Measurements from ENCODE around the gene SWSAP1. TPM values are rescaled to one million over a fixed set of nuclear protein-coding genes. Genes with fewer than 3 reads are reported as not detected.

SWSAP1 gene
- total RNA-seq, 1 experiment from 2014 or later, result 3.0 TPM

DNA sequence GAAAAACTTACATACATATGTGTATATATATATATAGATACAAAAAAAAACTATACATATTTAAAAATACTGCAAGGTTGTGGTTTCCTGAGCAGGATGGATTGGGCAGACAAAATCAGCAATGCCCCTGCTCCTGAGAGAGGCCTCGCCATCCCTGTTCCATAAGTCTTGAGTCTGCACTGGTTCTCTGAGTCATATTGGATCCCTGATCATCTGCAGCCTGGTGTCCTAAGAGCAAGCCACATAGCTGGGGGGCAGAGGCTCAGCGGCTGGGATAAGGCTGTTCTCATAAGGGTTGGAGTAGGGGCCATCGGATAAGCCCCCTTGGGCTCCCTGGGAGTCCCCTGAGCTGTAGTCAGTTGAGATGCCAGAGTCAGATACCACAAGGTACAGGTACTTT, 3.3 kb downstream of the SWSAP1 start:
- ATAC-seq, result no peak
- CTCF ChIA-PET, result interaction anchor here (0.6 to 4.6 kb wide), 7 partner anchors 26 to 104 kb away, joined by 3 to 59 read pairs (median 4); partner anchors contain the start of genes CCDC159, ELAVL3, PRKCSH and TMEM205
- H3K27me3 Mint-ChIP-seq (ENCODE audit: low read depth), result peaks cover 3% of the 10 kb centered on the region; the same call in 1 of the 2 replicates
- no peak for TF ChIP-seq TEAD1 (CRISPR knock-in tag; IDR thresholded peaks at IDR 0.05)
- TF ChIP-seq, protein P1, sequence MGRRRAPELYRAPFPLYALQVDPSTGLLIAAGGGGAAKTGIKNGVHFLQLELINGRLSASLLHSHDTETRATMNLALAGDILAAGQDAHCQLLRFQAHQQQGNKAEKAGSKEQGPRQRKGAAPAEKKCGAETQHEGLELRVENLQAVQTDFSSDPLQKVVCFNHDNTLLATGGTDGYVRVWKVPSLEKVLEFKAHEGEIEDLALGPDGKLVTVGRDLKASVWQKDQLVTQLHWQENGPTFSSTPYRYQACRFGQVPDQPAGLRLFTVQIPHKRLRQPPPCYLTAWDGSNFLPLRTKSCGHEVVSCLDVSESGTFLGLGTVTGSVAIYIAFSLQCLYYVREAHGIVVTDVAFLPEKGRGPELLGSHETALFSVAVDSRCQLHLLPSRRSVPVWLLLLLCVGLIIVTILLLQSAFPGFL (CRISPR knock-in tag; IDR thresholded peaks at IDR 0.05; ENCODE audit: borderline replicate concordance), result no peak
- TF ChIP-seq ZNF121 (CRISPR knock-in tag; IDR thresholded peaks at IDR 0.05), result no peak
- TF ChIP-seq ZNF396 (CRISPR knock-in tag; IDR thresholded peaks at IDR 0.05; ENCODE audit: borderline replicate concordance), result no peak
- TF ChIP-seq, protein P2, sequence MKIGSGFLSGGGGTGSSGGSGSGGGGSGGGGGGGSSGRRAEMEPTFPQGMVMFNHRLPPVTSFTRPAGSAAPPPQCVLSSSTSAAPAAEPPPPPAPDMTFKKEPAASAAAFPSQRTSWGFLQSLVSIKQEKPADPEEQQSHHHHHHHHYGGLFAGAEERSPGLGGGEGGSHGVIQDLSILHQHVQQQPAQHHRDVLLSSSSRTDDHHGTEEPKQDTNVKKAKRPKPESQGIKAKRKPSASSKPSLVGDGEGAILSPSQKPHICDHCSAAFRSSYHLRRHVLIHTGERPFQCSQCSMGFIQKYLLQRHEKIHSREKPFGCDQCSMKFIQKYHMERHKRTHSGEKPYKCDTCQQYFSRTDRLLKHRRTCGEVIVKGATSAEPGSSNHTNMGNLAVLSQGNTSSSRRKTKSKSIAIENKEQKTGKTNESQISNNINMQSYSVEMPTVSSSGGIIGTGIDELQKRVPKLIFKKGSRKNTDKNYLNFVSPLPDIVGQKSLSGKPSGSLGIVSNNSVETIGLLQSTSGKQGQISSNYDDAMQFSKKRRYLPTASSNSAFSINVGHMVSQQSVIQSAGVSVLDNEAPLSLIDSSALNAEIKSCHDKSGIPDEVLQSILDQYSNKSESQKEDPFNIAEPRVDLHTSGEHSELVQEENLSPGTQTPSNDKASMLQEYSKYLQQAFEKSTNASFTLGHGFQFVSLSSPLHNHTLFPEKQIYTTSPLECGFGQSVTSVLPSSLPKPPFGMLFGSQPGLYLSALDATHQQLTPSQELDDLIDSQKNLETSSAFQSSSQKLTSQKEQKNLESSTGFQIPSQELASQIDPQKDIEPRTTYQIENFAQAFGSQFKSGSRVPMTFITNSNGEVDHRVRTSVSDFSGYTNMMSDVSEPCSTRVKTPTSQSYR (CRISPR knock-in tag; IDR thresholded peaks at IDR 0.05), result no peak
- TF ChIP-seq, protein P3, sequence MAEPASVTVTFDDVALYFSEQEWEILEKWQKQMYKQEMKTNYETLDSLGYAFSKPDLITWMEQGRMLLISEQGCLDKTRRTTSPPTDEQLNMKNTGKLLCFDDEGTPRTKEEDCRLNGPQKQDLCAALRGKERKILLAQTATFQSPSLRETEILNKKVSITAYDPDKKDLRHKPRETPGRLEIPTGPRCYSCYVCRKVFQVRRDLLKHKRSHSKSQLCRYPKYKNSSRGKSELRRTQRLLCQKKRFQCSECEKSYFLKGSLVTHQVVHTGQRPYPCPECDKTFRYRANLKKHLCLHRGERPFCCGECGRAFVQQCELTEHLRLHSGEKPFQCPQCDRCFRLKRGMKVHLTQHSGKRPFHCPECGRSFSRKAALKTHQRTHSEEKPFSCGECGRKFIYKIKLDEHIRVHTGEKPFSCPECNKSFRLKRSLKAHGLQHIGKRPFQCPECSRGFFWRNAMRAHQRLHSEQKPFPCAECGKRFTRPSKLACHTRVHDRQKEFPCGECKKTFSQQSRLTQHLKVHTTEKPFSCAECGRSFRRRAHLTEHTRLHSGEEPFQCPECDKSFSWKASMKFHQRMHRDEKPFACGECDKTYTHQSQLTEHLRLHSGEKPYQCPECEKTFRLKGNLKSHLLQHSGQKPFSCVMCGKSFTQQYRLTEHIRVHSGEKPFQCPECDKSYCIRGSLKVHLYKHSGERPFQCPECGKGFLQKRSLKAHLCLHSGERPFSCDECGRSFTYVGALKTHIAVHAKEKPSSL (CRISPR knock-in tag; conservative IDR thresholded peaks at IDR 0.05), result no peak
- TF ChIP-seq, protein P4, sequence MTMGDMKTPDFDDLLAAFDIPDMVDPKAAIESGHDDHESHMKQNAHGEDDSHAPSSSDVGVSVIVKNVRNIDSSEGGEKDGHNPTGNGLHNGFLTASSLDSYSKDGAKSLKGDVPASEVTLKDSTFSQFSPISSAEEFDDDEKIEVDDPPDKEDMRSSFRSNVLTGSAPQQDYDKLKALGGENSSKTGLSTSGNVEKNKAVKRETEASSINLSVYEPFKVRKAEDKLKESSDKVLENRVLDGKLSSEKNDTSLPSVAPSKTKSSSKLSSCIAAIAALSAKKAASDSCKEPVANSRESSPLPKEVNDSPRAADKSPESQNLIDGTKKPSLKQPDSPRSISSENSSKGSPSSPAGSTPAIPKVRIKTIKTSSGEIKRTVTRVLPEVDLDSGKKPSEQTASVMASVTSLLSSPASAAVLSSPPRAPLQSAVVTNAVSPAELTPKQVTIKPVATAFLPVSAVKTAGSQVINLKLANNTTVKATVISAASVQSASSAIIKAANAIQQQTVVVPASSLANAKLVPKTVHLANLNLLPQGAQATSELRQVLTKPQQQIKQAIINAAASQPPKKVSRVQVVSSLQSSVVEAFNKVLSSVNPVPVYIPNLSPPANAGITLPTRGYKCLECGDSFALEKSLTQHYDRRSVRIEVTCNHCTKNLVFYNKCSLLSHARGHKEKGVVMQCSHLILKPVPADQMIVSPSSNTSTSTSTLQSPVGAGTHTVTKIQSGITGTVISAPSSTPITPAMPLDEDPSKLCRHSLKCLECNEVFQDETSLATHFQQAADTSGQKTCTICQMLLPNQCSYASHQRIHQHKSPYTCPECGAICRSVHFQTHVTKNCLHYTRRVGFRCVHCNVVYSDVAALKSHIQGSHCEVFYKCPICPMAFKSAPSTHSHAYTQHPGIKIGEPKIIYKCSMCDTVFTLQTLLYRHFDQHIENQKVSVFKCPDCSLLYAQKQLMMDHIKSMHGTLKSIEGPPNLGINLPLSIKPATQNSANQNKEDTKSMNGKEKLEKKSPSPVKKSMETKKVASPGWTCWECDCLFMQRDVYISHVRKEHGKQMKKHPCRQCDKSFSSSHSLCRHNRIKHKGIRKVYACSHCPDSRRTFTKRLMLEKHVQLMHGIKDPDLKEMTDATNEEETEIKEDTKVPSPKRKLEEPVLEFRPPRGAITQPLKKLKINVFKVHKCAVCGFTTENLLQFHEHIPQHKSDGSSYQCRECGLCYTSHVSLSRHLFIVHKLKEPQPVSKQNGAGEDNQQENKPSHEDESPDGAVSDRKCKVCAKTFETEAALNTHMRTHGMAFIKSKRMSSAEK (CRISPR knock-in tag; IDR thresholded peaks at IDR 0.05; ENCODE audit: borderline replicate concordance), result no peak
- TF ChIP-seq, protein P5, sequence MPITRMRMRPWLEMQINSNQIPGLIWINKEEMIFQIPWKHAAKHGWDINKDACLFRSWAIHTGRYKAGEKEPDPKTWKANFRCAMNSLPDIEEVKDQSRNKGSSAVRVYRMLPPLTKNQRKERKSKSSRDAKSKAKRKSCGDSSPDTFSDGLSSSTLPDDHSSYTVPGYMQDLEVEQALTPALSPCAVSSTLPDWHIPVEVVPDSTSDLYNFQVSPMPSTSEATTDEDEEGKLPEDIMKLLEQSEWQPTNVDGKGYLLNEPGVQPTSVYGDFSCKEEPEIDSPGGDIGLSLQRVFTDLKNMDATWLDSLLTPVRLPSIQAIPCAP (CRISPR knock-in tag; IDR thresholded peaks at IDR 0.05), result no peak
- no peak for TF ChIP-seq EMX1 (CRISPR knock-in tag; IDR thresholded peaks at IDR 0.05)
- no peak for TF ChIP-seq FOXK1 (CRISPR knock-in tag; IDR thresholded peaks at IDR 0.05)
- no peak for TF ChIP-seq NFE2L1 (CRISPR knock-in tag; IDR thresholded peaks at IDR 0.05)
- TF ChIP-seq, protein P6, sequence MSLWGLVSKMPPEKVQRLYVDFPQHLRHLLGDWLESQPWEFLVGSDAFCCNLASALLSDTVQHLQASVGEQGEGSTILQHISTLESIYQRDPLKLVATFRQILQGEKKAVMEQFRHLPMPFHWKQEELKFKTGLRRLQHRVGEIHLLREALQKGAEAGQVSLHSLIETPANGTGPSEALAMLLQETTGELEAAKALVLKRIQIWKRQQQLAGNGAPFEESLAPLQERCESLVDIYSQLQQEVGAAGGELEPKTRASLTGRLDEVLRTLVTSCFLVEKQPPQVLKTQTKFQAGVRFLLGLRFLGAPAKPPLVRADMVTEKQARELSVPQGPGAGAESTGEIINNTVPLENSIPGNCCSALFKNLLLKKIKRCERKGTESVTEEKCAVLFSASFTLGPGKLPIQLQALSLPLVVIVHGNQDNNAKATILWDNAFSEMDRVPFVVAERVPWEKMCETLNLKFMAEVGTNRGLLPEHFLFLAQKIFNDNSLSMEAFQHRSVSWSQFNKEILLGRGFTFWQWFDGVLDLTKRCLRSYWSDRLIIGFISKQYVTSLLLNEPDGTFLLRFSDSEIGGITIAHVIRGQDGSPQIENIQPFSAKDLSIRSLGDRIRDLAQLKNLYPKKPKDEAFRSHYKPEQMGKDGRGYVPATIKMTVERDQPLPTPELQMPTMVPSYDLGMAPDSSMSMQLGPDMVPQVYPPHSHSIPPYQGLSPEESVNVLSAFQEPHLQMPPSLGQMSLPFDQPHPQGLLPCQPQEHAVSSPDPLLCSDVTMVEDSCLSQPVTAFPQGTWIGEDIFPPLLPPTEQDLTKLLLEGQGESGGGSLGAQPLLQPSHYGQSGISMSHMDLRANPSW (CRISPR knock-in tag; conservative IDR thresholded peaks at IDR 0.05; ENCODE audit: low read depth), result no peak
- TF ChIP-seq, protein P7, sequence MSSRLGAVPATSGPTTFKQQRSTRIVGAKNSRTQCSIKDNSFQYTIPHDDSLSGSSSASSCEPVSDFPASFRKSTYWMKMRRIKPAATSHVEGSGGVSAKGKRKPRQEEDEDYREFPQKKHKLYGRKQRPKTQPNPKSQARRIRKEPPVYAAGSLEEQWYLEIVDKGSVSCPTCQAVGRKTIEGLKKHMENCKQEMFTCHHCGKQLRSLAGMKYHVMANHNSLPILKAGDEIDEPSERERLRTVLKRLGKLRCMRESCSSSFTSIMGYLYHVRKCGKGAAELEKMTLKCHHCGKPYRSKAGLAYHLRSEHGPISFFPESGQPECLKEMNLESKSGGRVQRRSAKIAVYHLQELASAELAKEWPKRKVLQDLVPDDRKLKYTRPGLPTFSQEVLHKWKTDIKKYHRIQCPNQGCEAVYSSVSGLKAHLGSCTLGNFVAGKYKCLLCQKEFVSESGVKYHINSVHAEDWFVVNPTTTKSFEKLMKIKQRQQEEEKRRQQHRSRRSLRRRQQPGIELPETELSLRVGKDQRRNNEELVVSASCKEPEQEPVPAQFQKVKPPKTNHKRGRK (CRISPR knock-in tag; IDR thresholded peaks at IDR 0.05; ENCODE audit: borderline replicate concordance), result no peak
- no peak for TF ChIP-seq NR2C2 (CRISPR knock-in tag; IDR thresholded peaks at IDR 0.05)
- TF ChIP-seq, protein P8, sequence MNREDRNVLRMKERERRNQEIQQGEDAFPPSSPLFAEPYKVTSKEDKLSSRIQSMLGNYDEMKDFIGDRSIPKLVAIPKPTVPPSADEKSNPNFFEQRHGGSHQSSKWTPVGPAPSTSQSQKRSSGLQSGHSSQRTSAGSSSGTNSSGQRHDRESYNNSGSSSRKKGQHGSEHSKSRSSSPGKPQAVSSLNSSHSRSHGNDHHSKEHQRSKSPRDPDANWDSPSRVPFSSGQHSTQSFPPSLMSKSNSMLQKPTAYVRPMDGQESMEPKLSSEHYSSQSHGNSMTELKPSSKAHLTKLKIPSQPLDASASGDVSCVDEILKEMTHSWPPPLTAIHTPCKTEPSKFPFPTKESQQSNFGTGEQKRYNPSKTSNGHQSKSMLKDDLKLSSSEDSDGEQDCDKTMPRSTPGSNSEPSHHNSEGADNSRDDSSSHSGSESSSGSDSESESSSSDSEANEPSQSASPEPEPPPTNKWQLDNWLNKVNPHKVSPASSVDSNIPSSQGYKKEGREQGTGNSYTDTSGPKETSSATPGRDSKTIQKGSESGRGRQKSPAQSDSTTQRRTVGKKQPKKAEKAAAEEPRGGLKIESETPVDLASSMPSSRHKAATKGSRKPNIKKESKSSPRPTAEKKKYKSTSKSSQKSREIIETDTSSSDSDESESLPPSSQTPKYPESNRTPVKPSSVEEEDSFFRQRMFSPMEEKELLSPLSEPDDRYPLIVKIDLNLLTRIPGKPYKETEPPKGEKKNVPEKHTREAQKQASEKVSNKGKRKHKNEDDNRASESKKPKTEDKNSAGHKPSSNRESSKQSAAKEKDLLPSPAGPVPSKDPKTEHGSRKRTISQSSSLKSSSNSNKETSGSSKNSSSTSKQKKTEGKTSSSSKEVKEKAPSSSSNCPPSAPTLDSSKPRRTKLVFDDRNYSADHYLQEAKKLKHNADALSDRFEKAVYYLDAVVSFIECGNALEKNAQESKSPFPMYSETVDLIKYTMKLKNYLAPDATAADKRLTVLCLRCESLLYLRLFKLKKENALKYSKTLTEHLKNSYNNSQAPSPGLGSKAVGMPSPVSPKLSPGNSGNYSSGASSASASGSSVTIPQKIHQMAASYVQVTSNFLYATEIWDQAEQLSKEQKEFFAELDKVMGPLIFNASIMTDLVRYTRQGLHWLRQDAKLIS (CRISPR knock-in tag; IDR thresholded peaks at IDR 0.05; ENCODE audit: borderline replicate concordance), result no peak

More for the DNA sequence above, 3.3 kb downstream of the SWSAP1 start:
- Mint-ChIP-seq H3K9me3 (peaks cover 3% of the 10 kb centered on the region; the same call in 1 of the 2 replicates), H3K4me3 (no peak overlapping the region), H3K36me3 (peaks cover 10% of the 10 kb centered on the region), H3K4me1 (peaks cover 35% of the 10 kb centered on the region), H3K27ac (no peak overlapping the region)
- POLR2A ChIA-PET, result interaction anchor here (0.5 kb wide), 1 partner anchor 18 kb away, joined by 4 read pairs; no protein-coding TSS in a partner anchor
- no peak for DNase-seq (ENCODE audit: low spot score)

Measured in WTC11 (cell line).